Brain microvascular endothelial cell (primary cell): Measurements from ENCODE around the gene NUP107.

Experiments
- DNase-seq: peaks from one replicate; pipeline ENCODE4 v3.0.0-alpha.2; 2020
- H3K27ac ChIP-seq: fragments of 250-450 bp; sonication (Bioruptor Pico); 2 replicates; pipeline ENCODE4 v1.5.1; 2020; ENCODE audit warnings: mild to moderate bottlenecking, moderate library complexity
- H3K27me3 ChIP-seq: fragments of 250-450 bp; sonication (Bioruptor Pico); replicated peaks from 2 replicates; pipeline ENCODE4 v1.5.1; 2020; ENCODE audit warnings: mild to moderate bottlenecking
- H3K36me3 ChIP-seq: fragments of 250-450 bp; sonication (Bioruptor Pico); replicated peaks from 2 replicates; pipeline ENCODE4 v1.5.1; 2020; ENCODE audit warnings: mild to moderate bottlenecking
- H3K4me3 ChIP-seq: 2 replicates; pipeline ENCODE4 v1.5.1; 2011; ENCODE audit warnings: low read depth, mild to moderate bottlenecking, control low read depth, low read length, moderate library complexity
- in situ Hi-C: cut with HindIII; loops from 2 replicates; pipeline ENCODE4 v1.10.0; 2017; ENCODE audit warnings: low sequenced_read_pairs, low pct_ligation_motif_present
- TF ChIP-seq, protein P1 (sequence below): IDR thresholded peaks from 2 replicates; pipeline ENCODE4 v1.5.1; 2011; ENCODE audit warnings: low read depth, mild to moderate bottlenecking, moderate library complexity, low read length, control low read depth, inconsistent platforms; ENCODE audit errors: missing control alignments

NUP107 gene

DNA sequence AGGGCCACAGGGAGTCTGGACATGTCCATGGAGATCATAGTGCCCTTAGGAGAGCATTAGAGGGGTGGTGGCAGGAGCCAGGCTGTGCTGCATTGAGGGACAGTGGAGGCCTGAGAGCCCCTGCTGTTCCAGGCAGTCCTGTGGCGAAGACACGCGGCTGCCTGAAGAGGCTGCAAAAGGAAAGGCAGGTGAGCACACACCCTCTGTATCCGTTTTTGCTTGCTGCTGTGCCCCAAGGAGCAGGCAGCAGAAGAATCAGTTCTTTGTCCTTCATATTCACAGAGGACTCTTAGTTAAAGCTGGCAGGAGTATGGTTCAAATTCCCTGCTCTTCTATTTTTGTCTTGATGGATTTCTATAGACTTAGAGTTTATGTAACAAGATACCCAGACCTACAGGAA is 63.7 kb downstream of the NUP107 start:
- no peak overlapping the region for H3K4me3 ChIP-seq
- TF ChIP-seq, protein P1, sequence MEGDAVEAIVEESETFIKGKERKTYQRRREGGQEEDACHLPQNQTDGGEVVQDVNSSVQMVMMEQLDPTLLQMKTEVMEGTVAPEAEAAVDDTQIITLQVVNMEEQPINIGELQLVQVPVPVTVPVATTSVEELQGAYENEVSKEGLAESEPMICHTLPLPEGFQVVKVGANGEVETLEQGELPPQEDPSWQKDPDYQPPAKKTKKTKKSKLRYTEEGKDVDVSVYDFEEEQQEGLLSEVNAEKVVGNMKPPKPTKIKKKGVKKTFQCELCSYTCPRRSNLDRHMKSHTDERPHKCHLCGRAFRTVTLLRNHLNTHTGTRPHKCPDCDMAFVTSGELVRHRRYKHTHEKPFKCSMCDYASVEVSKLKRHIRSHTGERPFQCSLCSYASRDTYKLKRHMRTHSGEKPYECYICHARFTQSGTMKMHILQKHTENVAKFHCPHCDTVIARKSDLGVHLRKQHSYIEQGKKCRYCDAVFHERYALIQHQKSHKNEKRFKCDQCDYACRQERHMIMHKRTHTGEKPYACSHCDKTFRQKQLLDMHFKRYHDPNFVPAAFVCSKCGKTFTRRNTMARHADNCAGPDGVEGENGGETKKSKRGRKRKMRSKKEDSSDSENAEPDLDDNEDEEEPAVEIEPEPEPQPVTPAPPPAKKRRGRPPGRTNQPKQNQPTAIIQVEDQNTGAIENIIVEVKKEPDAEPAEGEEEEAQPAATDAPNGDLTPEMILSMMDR = no peak
- no peaks in the 10 kb centered on the region for H3K27me3 ChIP-seq
- no peak for DNase-seq
- no peak overlapping the region for H3K27ac ChIP-seq
- in situ Hi-C loops = no loop called here
- peaks cover 17% of the 10 kb centered on the region for H3K36me3 ChIP-seq

GRCh38 chr12:68755536-68756243 is 68.9 kb downstream of the NUP107 start:
- H3K4me3 ChIP-seq = no peak overlapping the region
- H3K27me3 ChIP-seq = no peaks in the 10 kb centered on the region
- DNase-seq = no peak
- TF ChIP-seq, protein P1 = no peak
- H3K27ac ChIP-seq = no peak overlapping the region
- in situ Hi-C loops = no loop called here
- peaks cover 21% of the 10 kb centered on the region for H3K36me3 ChIP-seq

GRCh38 chr12:68759852-68760251 is 73.1 kb downstream of the NUP107 start:
- no peaks in the 10 kb centered on the region for H3K27me3 ChIP-seq
- in situ Hi-C loops = no loop called here
- TF ChIP-seq, protein P1 = no peak
- no peak overlapping the region for H3K27ac ChIP-seq
- H3K4me3 ChIP-seq = no peak overlapping the region
- H3K36me3 ChIP-seq = peaks cover 11% of the 10 kb centered on the region
- DNase-seq = no peak

GRCh38 chr12:68760806-68761441 is 74.1 kb downstream of the NUP107 start:
- TF ChIP-seq, protein P1 = no peak
- no peak for DNase-seq
- Histone ChIP-seq H3K27ac (no peak overlapping the region), H3K4me3 (no peak overlapping the region), H3K27me3 (no peaks in the 10 kb centered on the region), H3K36me3 (peaks cover 9% of the 10 kb centered on the region)
- in situ Hi-C loops = no loop called here

DNA sequence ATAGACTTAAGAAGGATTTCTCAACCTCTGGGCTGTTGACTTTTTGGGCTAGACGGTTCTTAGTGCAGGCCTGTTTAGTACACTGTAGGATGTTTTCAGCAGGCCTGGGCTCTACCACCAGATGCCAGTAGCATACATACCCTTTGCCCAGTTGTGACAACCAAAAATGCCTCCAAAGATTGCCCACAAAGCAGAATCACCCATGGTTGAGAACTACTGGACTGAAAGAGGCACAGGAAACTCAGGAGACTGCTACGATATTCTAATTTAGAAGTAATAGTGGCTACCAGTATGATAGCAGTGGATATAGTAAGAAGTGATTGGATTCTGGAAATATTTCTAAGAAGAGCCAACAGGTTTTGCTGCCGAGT is 74.6 kb downstream of the NUP107 start:
- H3K27ac ChIP-seq = no peak overlapping the region
- TF ChIP-seq, protein P1 = no peak
- DNase-seq = no peak
- no peak overlapping the region for H3K4me3 ChIP-seq
- no peaks in the 10 kb centered on the region for H3K27me3 ChIP-seq
- peaks cover 9% of the 10 kb centered on the region for H3K36me3 ChIP-seq
- in situ Hi-C loops = no loop called here
